HG03520 (cell line): Measurements from ENCODE around the gene ABCA2.

Source experiments
- ATAC-seq: cut with Tn5 transposase; IDR thresholded peaks from one replicate; pipeline ENCODE4 v1.9.1; 2021; ENCODE audit warnings: mild to moderate bottlenecking, moderate library complexity; ENCODE audit not compliant: unreplicated experiment

ABCA2 gene

DNA sequence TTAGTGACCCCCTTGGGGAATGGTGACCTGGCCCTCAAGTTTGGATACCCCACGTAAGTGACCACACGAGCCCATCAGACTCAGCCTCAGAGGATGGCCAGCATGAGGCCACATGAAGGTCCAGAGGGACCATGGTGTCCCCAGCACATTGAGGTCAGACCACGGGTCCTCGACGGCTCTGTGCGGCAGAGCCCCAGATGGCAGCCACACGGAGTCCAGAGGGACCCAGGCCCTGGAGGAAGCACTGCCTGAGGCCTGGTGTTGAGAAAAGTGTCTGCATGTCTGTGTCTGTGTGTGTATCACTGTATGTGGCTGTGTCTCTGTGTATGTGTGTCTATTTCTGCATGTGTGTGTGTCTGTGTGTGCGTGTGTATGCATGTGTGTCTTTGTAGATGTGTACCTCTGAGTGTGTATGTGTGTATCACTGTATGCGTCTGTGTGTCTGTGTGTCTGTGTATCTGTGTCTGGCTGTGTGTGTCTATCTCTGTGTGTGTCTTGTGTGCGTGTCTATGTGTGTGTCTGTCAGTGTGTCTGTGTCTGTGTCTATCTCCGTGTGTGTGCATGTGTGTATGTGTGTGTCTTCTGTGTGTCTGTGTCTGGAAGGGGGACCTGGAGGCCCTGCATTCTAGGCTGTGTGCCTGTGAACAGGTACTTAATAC, 44.3 kb downstream of the ABCA2 start:
- no peak for ATAC-seq

DNA sequence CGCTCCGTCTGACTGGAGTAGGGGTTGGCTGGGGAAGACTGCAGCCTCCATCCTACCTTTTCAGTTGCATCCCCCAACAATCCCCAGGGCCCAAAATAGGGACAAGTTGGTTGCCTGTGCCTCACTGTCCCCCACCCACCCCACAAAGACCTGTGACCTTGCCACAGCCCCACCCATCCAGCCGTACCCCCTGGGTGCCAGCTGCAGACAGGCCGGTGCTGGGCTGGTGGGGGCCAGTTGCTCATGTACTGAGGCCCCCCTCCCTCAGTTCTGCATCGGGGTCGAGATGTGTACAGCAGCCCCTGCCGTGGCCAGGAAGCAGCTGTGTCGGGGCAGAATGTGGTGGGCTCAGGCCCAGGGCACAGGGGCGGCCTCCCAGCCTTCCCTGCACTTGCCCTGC, 44.9 kb downstream of the ABCA2 start:
- no peak for ATAC-seq

DNA sequence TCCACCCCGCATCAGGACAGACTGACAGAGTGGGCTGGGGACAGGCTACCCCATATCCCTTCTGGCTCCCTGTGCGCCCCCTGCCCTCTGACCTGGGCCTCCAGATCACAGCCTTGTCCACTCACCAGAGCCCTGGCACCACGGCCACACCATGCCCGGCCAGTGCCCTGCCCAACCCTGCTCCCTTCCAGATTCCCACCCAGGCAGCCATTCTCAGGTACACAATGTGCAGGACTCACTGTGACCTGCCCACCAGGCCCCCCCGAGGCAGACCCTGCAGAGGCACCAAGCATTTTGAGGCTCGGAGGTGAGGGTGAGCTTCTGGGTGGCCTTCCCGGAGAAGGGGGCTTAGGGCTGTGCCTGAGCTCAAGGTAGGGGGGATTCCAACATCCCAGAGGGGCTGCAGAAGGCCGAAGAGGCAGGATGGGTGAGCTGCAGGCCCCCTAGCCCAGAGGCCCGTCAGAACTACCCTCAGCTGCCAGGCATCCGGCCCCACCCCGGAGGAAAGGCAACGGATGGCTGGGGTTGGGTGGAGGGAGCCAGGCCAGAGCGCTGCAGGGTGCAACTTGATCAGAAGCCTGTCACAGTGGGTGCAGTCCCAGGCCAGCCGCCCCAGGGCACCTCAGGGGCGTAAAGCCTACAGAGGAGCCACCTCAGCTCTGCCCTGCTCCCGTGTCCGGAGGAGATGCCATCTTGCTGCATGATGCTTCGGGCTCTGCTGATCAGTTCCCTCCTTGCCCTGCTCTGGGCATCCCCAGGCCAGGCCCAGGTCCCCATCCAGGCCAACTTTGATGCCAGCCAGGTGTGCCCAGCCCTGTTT, 45.6 kb downstream of the ABCA2 start, which contains the start of gene LCNL1:
Gene LCNL1 (plus strand): TSS at position 762 of the 820 bp plus-strand sequence. CDS start 594 bp downstream, outside the sequence.
- no peak for ATAC-seq

DNA sequence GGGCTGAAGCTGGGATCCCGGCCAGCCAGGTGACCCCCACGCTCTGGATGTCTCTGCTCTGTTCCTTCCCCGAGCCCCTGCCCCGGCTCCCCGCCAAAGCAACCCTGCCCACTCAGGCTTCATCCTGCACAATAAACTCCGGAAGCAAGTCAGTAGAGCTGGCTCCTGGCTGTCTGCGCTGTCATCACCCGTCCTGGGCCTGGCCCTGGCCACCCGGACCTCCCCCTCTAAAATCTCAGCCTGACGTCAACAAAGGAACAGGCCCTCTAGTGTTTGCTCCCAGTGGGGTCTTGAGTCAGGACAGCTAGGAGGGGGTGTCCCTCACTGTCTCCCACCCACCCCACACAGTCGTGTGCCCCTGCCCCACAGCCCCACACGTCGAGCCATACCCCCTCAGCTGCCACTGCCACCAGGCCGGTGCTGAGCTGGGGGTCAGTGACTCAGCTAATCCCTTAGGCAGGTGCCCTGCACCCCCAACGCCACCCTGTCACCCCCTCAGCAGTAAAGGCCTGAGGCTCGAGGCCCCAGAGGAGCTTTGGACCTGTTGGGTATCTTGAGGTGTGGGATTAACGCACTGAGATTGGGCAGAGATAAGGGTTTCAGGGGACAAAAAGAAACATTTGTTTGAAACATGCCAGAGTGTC, 46.3 kb downstream of the ABCA2 start:
- no peak for ATAC-seq

DNA sequence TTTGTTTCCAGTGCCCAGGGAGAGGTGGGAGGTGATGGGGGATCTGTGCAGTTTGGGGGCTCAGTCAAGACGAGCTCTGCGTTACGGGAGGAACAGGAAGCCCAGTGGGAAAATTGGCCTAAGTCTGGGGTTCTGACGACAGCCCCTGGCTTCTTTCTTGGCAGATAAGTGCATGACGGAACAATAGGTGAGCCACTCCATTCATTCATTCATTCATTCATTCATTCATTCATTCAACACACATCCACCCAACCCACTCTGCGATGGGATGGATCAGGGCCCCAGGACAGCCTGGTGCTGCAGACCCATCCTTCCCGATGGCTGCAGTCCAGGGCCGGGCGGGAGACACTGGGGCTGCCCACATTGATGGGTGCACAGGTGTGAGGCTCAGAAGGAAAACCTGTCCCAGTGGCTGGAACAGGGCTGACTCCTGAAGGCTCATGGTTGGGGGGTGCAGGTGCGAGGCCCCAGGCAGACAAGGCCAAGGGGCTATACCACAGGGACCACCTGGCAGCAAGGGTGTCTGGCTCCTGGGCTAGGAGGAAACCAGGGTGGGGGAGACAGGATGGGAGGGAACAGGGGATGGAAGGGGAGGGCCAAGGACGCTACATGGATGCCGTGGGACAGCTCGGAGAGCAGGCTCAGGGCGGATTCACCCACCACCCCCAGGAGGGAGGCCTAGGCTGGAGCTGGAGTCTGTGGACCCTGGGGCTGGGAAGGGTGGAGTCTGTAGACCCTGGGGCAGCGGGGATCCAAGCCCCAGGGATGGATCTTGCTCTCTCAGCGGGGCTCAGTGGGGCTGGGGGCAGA, 47.2 kb downstream of the ABCA2 start:
- ATAC-seq = no peak

DNA sequence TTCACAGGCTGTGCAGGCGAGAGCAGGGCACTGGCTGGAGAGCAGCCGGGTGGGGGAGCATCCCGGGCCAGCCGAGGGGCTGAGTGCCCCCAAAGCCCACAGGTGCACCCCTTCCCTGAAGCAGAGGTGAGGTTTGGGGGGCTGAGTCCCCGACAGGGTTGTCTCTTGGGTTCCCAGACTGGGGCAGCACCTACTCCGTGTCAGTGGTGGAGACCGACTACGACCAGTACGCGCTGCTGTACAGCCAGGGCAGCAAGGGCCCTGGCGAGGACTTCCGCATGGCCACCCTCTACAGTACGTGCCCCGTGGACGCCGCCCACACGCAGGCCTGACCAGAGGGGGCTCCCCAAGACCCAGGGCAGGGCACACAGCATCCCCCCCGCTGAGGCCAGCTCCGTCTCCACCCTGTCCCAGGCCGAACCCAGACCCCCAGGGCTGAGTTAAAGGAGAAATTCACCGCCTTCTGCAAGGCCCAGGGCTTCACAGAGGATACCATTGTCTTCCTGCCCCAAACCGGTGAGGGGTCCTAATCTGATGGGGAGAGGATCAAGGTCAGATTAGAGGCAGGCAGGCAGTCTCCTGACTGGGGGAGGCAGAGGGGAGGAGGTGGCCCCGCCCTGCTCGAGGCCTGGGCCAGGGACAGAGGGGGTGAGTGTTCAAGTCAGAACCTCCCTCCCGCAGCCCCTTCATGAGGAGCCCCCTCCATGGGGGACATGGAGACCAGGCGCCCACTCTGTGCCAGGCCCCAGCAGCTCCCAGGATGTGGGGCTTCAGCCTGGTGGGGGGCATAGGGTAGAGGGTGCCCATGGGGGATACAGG, 48.1 kb downstream of the ABCA2 start:
- no peak for ATAC-seq

DNA sequence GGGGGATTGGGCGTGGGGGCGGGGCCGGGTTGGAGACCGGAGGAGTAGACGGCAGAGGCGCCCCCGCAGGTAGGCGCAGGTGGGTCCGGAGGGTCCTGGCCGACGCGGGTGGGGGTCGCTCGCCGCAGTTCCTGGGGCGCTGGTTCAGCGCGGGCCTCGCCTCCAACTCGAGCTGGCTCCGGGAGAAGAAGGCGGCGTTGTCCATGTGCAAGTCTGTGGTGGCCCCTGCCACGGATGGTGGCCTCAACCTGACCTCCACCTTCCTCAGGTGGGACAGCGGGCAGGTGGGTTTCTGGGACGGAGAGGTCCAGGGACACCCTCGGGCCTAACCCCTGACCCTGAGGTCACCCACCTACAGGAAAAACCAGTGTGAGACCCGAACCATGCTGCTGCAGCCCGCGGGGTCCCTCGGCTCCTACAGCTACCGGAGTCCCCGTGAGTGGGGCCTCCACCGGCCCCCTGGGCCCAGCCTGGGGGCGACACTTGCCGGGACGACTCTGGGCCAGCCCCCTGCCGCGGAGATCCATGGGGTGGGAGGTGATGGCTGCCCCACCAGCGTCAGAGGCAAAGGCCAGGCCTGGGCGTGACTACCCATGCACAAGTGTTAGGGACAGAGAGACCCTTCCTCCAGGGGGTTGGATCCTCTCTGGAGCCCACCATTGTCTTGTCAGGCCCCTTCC, 49.0 kb downstream of the ABCA2 start:
- ATAC-seq = no peak

DNA sequence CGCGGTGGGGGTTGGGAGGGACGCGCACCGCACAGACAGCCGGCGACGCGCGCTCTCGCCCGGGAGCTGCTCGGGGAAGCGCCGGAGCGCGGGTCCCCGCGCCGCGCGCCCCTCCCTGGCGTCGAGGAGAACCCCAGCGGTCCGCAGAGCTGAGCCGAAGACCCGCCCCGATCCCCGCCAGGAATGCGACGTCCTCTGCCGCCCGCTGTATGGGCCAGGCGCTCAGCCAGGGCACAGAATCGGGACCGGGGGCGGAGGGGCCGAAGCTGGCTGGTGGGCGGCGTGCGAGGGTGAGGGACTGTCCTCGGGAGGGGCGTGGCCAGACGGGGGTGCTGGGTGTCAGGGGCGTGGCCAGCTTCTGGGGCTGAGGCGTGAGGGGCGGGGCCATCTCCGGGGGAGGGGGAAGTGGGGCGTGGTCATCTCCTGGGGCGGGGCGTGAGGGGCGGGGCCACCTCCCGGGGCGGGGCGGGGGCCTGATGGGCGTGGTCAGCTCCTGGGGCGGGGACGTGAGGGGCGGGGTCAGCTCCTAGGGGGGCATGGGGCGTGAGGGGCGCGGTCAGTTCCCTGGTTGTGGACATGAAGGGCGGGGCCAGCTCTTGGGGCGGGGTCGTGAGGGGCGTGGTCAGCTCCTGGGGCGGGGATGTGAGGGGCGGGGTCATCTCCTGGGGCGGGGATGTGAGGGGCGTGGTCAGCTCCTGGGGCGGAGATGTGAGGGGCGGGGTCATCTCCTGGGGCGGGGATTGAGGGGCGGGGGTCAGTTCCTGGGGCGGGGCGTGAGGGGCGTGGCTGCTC, 49.8 kb downstream of the ABCA2 start:
- no peak for ATAC-seq

DNA sequence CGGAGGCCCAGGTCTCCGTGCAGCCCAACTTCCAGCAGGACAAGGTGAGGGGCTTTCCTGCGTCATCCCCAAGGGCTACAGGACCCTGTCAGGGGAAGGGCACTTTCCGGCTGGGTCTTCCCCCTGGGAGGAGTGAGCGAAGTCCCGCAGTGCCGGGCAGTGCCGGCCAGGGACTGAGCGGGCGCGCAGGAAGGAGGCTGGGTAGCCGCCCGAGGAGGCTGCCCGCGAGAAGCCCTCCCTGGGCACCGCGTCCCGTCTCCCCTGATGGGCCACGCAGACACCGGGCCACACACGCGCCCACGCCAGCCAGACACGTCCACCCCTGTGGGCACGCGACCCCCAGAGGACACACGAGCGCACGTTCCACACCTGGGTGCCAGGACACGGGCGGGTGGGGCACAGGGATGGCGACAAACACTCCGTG, 50.4 kb downstream of the ABCA2 start:
- ATAC-seq = no peak

DNA sequence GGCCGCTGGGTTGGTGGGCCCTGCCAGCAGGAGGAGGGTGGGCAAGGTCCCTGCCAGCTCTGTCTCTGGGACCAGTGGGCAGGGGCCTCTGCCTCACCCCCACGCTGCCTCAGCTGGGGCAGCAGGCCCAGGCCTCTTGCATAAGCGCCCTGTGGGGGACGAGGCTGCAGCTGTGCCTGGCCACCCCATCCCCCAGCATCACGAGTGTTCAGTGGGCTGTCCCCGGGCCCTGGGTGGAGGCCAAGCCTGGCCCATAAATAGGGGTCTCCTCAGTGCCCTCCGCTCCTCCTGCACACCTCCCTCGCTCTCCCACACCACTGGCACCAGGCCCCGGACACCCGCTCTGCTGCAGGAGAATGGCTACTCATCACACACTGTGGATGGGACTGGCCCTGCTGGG, 50.8 kb downstream of the ABCA2 start, which contains the start of gene PTGDS:
Gene PTGDS (plus strand): TSS at position 282 of the 400 bp plus-strand sequence. CDS start 75 bp downstream, at position 357.
- ATAC-seq = no peak

DNA sequence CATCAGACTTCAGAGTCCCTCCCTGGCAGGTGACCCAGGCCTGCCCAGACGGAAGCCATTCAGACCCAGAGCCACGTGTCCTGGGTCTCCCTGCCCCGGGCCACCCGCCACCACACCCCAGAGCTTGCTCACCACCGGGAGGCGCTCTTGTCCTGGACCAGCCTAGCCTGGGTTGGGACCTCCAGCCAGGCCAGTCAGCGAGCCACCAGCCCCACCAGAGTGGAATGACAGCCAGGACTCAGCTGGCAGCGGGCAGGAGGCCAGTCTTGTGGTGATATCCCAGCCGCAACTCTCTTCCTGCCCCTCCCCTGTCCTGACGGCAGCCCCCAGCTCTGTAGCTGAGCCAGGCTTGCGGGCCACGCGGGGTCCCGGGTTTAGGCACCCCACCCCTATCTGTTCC, 52.4 kb downstream of the ABCA2 start:
- no peak for ATAC-seq

DNA sequence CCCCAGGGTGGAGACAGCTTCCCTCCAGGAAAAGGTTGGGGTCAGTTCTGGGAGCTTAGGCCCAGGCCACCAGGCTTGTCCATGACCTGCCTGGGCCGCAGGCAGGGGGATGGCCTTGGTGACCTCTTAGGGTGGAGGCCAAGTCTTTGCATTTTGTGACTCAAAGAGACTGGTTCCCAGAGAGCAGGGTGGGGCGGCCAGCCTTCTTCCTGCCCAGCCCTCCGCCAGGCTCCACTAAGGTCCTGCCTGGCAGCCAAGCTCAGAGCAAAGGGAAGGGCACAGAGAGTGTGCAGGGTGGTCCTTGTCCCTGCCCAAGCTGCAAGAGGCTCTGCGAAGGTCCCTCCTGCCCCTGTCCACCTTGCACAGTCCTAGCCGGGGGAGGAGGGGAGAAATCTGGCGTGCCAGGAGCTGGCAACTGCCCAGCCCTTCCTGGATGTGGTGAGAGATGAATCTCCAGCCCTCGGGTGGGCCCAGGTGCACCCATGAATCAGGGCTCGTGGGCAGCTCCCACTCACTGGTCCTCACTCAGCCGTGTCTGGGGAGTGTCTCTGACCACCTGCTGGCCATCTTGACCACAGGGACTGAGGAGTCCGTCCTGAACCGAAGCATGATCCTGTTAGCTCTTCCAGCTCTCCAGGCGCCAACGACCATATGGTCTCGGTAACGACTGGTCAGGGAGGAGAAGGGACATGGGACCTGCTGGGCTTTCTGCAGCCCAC, 53.1 kb downstream of the ABCA2 start:
- no peak for ATAC-seq

DNA sequence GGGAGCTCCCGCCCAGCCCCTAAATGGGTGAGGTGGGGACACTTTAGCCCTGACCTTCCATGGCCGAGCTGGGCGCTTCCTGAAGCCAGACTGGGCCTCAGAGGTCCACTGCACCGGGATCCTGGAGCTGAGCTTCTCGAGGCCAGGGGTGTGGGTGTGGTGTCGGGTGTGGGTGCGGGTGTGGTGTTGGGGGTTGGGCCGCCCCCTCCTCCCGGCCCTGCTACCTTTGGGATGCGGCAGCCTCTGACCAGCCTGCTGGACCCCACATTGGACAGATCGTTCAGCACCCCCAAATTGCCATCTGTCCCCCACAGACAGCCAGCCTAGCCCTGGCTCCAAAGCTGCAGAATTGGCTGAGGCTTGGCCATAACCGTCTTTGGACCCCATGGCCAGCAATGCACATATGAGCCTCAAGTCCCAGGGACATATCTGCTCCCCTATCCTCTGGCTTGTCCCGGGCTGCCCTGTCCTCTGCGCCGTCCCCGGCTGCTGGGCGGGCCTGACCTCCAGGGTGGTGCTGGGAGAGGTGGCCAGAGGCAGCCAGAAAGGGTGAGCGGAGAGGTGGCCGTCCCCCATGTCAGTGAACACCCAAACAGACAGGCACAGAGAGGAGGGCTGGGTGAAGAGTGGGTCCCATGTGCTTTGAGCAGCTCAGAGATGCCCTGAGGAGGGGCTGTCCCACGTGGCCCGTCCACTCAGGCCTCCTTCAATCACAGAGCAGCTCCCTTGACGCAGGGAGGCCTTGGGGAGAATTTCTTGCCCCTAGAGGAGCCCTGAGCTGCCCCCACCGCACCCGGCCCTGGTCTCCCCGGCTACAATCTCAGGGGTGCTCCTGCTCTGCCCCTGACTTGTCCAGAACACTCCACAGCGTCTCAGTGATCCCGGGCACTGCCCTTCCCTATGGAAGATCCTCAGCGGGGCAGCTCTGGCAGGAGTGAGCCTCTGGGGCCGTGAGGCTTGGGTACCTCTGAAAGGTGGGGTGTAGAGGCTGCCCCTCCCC, 54.1 kb downstream of the ABCA2 start:
- ATAC-seq = no peak

DNA sequence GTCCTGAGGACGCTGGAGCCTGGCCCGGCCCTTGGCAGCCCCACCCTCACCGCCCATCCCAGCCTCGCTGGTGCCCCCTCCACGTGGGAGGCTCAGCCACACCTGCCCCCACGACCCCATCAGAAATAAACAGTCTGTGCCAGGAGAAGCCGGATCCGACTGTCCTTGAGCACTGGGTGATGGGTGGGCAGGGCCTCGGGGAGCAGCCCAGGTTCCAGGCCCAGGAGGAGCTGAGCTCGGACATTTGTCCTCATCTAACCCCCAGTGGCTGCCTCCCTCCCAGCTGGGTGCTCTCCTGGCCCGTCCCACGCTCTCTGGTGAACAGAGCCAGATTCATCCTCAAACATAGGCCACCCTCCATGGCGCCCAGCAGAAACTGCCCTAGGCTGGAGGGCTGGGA, 55.3 kb downstream of the ABCA2 start:
- ATAC-seq = no peak

DNA sequence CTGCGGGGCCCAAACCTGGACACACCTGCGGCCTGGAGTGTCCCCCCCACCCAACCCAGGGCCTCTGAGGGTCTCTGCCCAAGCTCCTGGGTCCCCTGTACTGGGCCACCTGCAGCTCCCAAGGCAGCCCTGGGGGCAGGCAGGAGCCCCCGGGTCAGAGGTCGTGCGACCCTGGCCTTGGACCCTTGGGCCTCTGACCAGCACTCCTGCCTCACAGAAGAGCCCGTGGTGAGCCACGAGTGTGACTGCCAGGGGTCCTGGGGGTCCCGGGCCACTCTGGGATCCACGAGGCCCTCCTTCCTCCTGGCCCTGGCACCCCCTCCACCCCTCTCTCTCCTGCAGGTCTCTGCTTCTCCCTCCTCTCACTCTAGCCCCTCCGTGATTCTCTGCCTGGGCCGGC, 55.7 kb downstream of the ABCA2 start:
- no peak for ATAC-seq

DNA sequence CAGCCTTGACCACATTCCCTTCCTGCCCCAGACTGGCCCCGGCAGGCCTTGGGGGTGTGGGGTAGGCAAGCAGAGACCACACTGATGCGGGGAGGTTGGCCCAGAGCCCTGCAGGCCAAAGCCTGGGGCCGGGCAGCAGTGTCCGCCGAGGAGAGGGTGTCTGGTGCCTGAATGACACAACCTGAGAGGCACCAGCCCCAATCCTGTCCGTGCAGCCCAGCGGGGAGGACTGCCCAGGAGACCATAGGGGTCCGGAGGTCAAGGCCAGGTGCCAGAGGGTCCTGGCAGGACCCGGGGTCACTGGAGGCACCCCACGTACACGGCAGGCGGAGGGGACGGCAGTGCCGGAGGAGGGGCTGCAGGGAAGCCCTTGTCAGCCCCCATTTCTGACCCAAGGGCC, 56.3 kb downstream of the ABCA2 start:
- ATAC-seq = no peak

DNA sequence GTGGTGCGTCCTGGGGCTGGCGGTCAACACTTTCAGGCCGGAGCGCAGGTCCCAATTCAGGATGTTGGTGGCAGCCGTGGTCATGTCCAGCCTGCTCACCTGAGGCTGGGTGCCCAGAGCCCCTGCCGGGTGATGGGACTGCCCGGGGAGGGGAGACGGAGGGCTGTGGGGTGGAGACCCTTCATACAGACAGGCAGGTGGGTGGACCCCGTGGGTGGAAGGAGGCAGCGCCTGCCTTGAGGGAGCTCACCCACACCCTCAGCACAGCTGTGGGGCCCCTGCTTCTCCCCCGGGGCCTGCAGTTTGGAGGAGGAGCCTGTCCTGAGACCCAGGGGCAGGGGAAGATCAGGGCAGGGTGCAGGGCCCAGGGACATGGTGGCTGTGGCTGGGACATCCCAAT, 57.7 kb downstream of the ABCA2 start:
- ATAC-seq = no peak
